HEK293 (cell line): ENCODE data around the gene PTPRN2.

Source experiments
- CTCF ChIA-PET: fragments of 350-600 bp; formaldehyde crosslinking; extraction: SDS; loops from one replicate; lab custom pipeline; 2021; ENCODE audit warnings: antibody characterized with exemption; lab: Yijun Ruan, JAX
- POLR2A ChIA-PET: fragments of 300-600 bp; formaldehyde crosslinking; extraction: SDS; loops from one replicate; lab custom pipeline; 2020; ENCODE audit warnings: antibody characterized with exemption, inconsistent platforms; lab: Yijun Ruan, JAX
- H3K27ac ChIP-seq: fragments of 200-500 bp; sonication (Bioruptor generic); 2 replicates; pipeline ENCODE4 v1.5.1; 2014; ENCODE audit warnings: low read depth, low read length, control low read depth, inconsistent platforms; ENCODE audit errors: extremely low read depth
- H3K36me3 ChIP-seq, 2 experiments: fragments of 200-500 bp in 1 of 2; sonication (Bioruptor generic) in 1 of 2; 1 replicate in 1 of 2; 2 replicates in 1 of 2; pipeline ENCODE4 v1.5.1; 2014 to 2017; ENCODE audit warnings: inconsistent platforms in 2 of 2, low read length in 2 of 2; ENCODE audit not compliant: control insufficient read depth in 2 of 2, insufficient read depth in 1 of 2
- H3K4me1 ChIP-seq: fragments of 200-500 bp; sonication (Bioruptor generic); 2 replicates; pipeline ENCODE4 v1.5.1; 2014; ENCODE audit warnings: mild to moderate bottlenecking, low read length, inconsistent platforms; ENCODE audit not compliant: control insufficient read depth, insufficient read depth
- H3K4me3 ChIP-seq: 2 replicates; pipeline ENCODE4 v1.5.1; 2011; ENCODE audit warnings: low read depth, mild to moderate bottlenecking, control low read depth, low read length, moderate library complexity
- H3K9me3 ChIP-seq: fragments of 200-500 bp; sonication (Bioruptor generic); 2 replicates; pipeline ENCODE4 v1.5.1; 2014; ENCODE audit warnings: low read depth, low read length, inconsistent platforms; ENCODE audit not compliant: control insufficient read depth, insufficient read depth
- ELK4 ChIP-seq: IDR thresholded peaks from 2 replicates; pipeline ENCODE4 v1.6.1; 2011; ENCODE audit warnings: mild to moderate bottlenecking, low read depth, low read length, borderline replicate concordance
- FEZF1 ChIP-seq: fragments of 450-650 bp; formaldehyde crosslinking; IDR thresholded peaks from 2 replicates; pipeline ENCODE4 v1.5.1; 2016; ENCODE audit warnings: missing biosample characterization, missing genetic modification characterization
- KLF16 ChIP-seq: fragments of 450-650 bp; formaldehyde crosslinking; IDR thresholded peaks from 2 replicates; pipeline ENCODE4 v1.5.1; 2017; ENCODE audit warnings: missing biosample characterization, missing genetic modification characterization
- OVOL3 ChIP-seq: fragments of 450-650 bp; formaldehyde crosslinking; IDR thresholded peaks from 2 replicates; pipeline ENCODE4 v1.5.1; 2016; ENCODE audit warnings: missing biosample characterization, missing genetic modification characterization
- PRDM1 ChIP-seq: fragments of 450-650 bp; formaldehyde crosslinking; IDR thresholded peaks from 2 replicates; pipeline ENCODE4; 2016; ENCODE audit warnings: missing biosample characterization, missing genetic modification characterization
- SCRT1 ChIP-seq: fragments of 450-650 bp; formaldehyde crosslinking; IDR thresholded peaks from 2 replicates; pipeline ENCODE4 v1.5.1; 2016; ENCODE audit warnings: missing biosample characterization, missing genetic modification characterization, borderline replicate concordance
- SP3 ChIP-seq: fragments of 450-650 bp; formaldehyde crosslinking; IDR thresholded peaks from 2 replicates; pipeline ENCODE4 v1.5.1; 2016; ENCODE audit warnings: missing biosample characterization, missing genetic modification characterization
- ZBTB17 ChIP-seq: fragments of 450-650 bp; formaldehyde crosslinking; IDR thresholded peaks from 2 replicates; pipeline ENCODE4 v1.5.1; 2016; ENCODE audit warnings: missing biosample characterization, missing genetic modification characterization
- ZBTB44 ChIP-seq: fragments of 450-650 bp; IDR thresholded peaks from 2 replicates; pipeline ENCODE4 v1.5.1; 2018; ENCODE audit warnings: missing biosample characterization, mild to moderate bottlenecking, missing genetic modification characterization
- ZFP69B ChIP-seq: fragments of 450-650 bp; formaldehyde crosslinking; IDR thresholded peaks from 2 replicates; pipeline ENCODE4 v1.5.1; 2016; ENCODE audit warnings: missing biosample characterization, missing genetic modification characterization
- ZNF2 ChIP-seq: fragments of 450-650 bp; formaldehyde crosslinking; IDR thresholded peaks from 2 replicates; pipeline ENCODE4 v1.5.1; 2016; ENCODE audit warnings: missing biosample characterization, missing genetic modification characterization
- ZNF362 ChIP-seq: fragments of 450-650 bp; formaldehyde crosslinking; IDR thresholded peaks from 2 replicates; pipeline ENCODE4 v1.5.1; 2016; ENCODE audit warnings: missing biosample characterization, missing genetic modification characterization
- ZNF549 ChIP-seq: fragments of 450-650 bp; IDR thresholded peaks from 2 replicates; pipeline ENCODE4 v1.5.1; 2018; ENCODE audit warnings: missing biosample characterization, missing genetic modification characterization, mild to moderate bottlenecking, inconsistent platforms, moderate library complexity
- ZNF629 ChIP-seq: fragments of 450-650 bp; formaldehyde crosslinking; IDR thresholded peaks from 2 replicates; pipeline ENCODE4 v1.5.1; 2017; ENCODE audit warnings: missing biosample characterization, missing genetic modification characterization
- ZNF704 ChIP-seq: fragments of 450-650 bp; formaldehyde crosslinking; IDR thresholded peaks from 2 replicates; pipeline ENCODE4 v1.5.1; 2016; ENCODE audit warnings: missing biosample characterization, missing genetic modification characterization
- ZNF843 ChIP-seq: fragments of 450-650 bp; formaldehyde crosslinking; IDR thresholded peaks from 2 replicates; pipeline ENCODE4 v1.5.1; 2016; ENCODE audit warnings: missing biosample characterization, missing genetic modification characterization
- ZSCAN16 ChIP-seq: fragments of 450-650 bp; formaldehyde crosslinking; IDR thresholded peaks from 2 replicates; pipeline ENCODE4 v1.5.1; 2016; ENCODE audit warnings: missing biosample characterization, missing genetic modification characterization
- ZXDB ChIP-seq: fragments of 450-650 bp; formaldehyde crosslinking; IDR thresholded peaks from 2 replicates; pipeline ENCODE4 v1.5.1; 2016; ENCODE audit warnings: missing biosample characterization, missing genetic modification characterization

The PTPRN2 gene

GRCh38 chr7:158328376-158329013 lies 259.1 kb downstream of the PTPRN2 start:
- Histone ChIP-seq H3K9me3 (no peaks in the 10 kb centered on the region), H3K36me3 (no peaks in the 10 kb centered on the region), H3K4me3 (no peak overlapping the region), H3K4me1 (no peaks in the 10 kb centered on the region), H3K27ac (no peak overlapping the region)
- POLR2A ChIA-PET: no interaction called here
- CTCF ChIA-PET: no interaction called here
- TF ChIP-seq ZBTB44 (no peak), PRDM1 (tag by site-specific recombination) (no peak), OVOL3 (tag by site-specific recombination) (no peak), ZNF549 (tag by site-specific recombination) (no peak), ZNF629 (tag by site-specific recombination) (no peak), ZNF843 (tag by site-specific recombination) (no peak), ELK4 (no peak), ZBTB17 (tag by site-specific recombination) (no peak)

- POLR2A ChIA-PET: no interaction called here
- no peak overlapping the region for H3K4me3 ChIP-seq
Observed at GRCh38 chr7:158327571-158328180, 259.9 kb downstream of the PTPRN2 start.

More at GRCh38 chr7:158327571-158328180, 259.9 kb downstream of the PTPRN2 start:
- H3K9me3 ChIP-seq: no peaks in the 10 kb centered on the region
- H3K27ac ChIP-seq: no peak overlapping the region
- TF ChIP-seq ZNF2 (no peak), ZSCAN16 (tag by site-specific recombination) (no peak), ZNF704 (no peak), ZXDB (tag by site-specific recombination) (no peak), SP3 (no peak), ZNF362 (tag by site-specific recombination) (no peak), KLF16 (tag by site-specific recombination) (no peak), SCRT1 (tag by site-specific recombination) (no peak), ZFP69B (no peak), FEZF1 (tag by site-specific recombination) (no peak), ELK4 (no peak)
- H3K4me1 ChIP-seq: no peaks in the 10 kb centered on the region
- H3K36me3 ChIP-seq: no peaks in the 10 kb centered on the region
- CTCF ChIA-PET: no interaction called here
